Epithelial cell of esophagus (primary cell): ENCODE measurements around the gene RIT1.

ENCODE experiments used
- DNase-seq: peaks from one replicate; pipeline ENCODE4 v3.0.0; 2010; ENCODE audit warnings: low read depth
- H3K4me3 ChIP-seq: 2 replicates; pipeline ENCODE4 v1.5.1; 2011; ENCODE audit warnings: mild to moderate bottlenecking, low read length, control low read depth
- CTCF ChIP-seq: IDR thresholded peaks from 2 replicates; pipeline ENCODE4 v1.5.1; 2011; ENCODE audit warnings: low read depth, mild to moderate bottlenecking, low read length, control low read depth, inconsistent platforms; ENCODE audit not compliant: insufficient read depth; ENCODE audit errors: missing control alignments

RIT1 gene

GRCh38 chr1:155941845-155942531, 30.8 kb upstream of the RIT1 start:
- no peak for TF ChIP-seq CTCF
- no peak for DNase-seq
- no peak overlapping the region for H3K4me3 ChIP-seq

GRCh38 chr1:155940993-155941844, 30.1 kb upstream of the RIT1 start, which contains the start of gene RXFP4:
RXFP4 (plus strand) TSS chr1:155941638; CDS start chr1:155941710, 72 bp downstream.
- DNase-seq = peak; percentile 34
- no peak within 1 kb of the TSS for H3K4me3 ChIP-seq
- no peak for TF ChIP-seq CTCF

GRCh38 chr1:155940482-155940992, 29.4 kb upstream of the RIT1 start:
- TF ChIP-seq CTCF = no peak
- peak; percentile 60 for DNase-seq
- H3K4me3 ChIP-seq = no peak overlapping the region

DNA sequence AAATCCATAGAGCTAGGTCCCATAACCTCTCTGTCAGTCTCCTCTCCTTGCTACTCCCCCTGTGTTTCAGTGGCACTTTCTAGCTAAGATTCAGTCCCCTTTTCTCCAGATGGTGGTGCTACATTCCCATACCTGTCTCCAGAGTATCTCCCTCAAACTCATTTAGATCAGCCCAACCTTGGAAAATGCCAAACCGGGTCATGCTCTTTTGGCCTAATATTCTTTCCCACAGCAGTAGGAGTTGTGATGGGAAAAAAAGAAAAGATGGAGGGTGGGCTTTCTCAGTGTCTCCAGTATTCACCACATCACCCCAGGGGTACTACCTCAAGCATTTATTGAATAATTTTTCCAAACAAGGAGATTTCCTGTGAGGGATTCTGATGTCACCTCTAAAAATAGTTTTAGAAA, 27.1 kb upstream of the RIT1 start:
- peak; percentile 78 for TF ChIP-seq CTCF
- DNase-seq = peak; percentile 77
- no peak overlapping the region for H3K4me3 ChIP-seq

DNA sequence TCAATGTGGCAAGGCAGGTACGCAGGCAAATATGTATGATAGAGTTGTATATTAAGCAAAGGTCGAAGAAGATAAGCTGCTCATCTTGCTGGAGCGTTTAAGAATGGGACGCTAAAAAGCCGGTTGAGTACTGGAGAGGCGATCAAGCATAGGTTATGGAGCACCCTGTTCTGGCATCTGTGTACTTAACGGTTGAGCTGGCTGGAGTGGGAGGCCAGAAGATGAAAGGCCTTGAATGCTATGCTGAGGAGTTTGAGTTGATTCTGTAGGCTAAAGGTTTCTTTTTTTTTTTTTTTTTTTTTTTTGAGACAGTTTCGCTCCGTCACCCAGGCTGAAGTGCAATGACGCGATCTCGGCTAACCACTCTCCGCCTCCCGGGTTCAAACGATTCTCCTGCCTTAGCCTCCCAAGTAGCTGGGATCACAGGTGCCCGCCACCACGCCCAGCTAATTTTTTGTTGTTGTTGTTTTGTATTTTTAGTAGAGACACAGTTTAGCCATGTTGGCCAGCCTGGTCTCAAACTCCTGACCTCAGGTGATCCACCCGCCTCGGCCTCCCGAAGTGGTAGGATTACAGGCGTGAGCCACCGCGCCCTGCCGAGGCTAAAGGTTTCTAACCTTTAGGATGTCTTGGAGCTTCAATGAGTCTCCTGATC, 23.9 kb upstream of the RIT1 start:
- H3K4me3 ChIP-seq = peak overlapping the region; percentile 99
- TF ChIP-seq CTCF = no peak
- DNase-seq = no peak

GRCh38 chr1:155934097-155934935, 23.2 kb upstream of the RIT1 start, which contains the start of gene KHDC4:
KHDC4 (minus strand) TSS chr1:155934413; CDS start chr1:155934373, 40 bp downstream.
- peak within 1 kb of the TSS; percentile 99 for H3K4me3 ChIP-seq

More at GRCh38 chr1:155934097-155934935, 23.2 kb upstream of the RIT1 start, which contains the start of gene KHDC4:
- TF ChIP-seq CTCF = no peak
- DNase-seq = peak; percentile 100
